ENCODE measurements around the gene COL23A1. TPM values are rescaled to one million over a fixed set of nuclear protein-coding genes. Genes with fewer than 3 reads are reported as not detected.

Gene COL23A1
- total and polyA plus RNA-seq, 2 experiments from 2014 or later: 4.8 to 8.2 TPM

DNA sequence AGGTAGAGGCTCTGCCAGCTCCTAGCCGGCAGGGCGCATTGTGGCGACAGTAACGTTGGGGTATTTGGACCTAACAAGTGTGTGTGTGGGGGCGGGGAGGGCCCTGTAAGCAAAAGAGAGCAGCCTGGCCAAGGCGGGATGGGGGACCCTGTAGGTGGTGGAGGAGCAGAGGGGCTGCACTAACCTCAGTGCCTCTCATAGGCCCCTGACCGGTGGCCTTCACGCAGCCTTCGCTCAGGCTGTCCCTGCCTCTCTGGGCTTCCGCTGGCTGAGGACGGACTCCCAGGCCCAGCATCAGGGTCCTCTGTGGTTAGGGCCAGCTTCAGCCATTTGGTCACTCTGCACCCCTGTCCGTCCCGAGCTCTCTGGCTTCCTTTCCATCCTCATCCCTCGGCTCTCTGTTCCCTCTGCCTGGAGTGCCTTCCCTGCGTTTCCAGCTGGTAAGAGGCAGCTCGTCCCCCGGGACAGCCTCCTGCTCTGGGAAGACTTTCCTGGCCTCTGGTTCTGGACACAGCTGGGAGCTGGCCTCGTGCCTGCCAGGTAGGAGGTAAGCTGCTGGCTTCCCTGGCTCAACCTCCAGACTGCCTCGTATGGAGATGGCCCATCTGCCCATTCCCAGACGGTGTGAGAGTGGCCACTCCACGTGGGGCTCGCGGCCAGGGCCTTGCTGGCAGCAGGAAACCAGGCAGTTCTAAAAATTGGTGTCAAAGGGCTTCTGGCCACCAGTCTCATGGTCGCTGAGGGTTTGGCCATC lies 318.3 kb downstream of the COL23A1 start:
- TF ChIP-seq, protein P1, sequence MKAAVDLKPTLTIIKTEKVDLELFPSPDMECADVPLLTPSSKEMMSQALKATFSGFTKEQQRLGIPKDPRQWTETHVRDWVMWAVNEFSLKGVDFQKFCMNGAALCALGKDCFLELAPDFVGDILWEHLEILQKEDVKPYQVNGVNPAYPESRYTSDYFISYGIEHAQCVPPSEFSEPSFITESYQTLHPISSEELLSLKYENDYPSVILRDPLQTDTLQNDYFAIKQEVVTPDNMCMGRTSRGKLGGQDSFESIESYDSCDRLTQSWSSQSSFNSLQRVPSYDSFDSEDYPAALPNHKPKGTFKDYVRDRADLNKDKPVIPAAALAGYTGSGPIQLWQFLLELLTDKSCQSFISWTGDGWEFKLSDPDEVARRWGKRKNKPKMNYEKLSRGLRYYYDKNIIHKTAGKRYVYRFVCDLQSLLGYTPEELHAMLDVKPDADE (IDR thresholded peaks at IDR 0.05): no peak
- no peak for TF ChIP-seq ZNF114 (CRISPR knock-in tag; IDR thresholded peaks at IDR 0.05)
- TF ChIP-seq, protein P2, sequence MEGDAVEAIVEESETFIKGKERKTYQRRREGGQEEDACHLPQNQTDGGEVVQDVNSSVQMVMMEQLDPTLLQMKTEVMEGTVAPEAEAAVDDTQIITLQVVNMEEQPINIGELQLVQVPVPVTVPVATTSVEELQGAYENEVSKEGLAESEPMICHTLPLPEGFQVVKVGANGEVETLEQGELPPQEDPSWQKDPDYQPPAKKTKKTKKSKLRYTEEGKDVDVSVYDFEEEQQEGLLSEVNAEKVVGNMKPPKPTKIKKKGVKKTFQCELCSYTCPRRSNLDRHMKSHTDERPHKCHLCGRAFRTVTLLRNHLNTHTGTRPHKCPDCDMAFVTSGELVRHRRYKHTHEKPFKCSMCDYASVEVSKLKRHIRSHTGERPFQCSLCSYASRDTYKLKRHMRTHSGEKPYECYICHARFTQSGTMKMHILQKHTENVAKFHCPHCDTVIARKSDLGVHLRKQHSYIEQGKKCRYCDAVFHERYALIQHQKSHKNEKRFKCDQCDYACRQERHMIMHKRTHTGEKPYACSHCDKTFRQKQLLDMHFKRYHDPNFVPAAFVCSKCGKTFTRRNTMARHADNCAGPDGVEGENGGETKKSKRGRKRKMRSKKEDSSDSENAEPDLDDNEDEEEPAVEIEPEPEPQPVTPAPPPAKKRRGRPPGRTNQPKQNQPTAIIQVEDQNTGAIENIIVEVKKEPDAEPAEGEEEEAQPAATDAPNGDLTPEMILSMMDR (conservative IDR thresholded peaks at IDR 0.05; ENCODE audit: low read depth in 2 of 2): no peak
- no peak for TF ChIP-seq NANOG (IDR thresholded peaks at IDR 0.05; ENCODE audit: borderline replicate concordance)
- no peak for TF ChIP-seq POLR2AphosphoS5 (IDR thresholded peaks at IDR 0.05; ENCODE audit: low read depth)
- no peak for TF ChIP-seq JUNB (IDR thresholded peaks at IDR 0.05; ENCODE audit: unreplicated experiment)
- TF ChIP-seq ZNF331 (CRISPR knock-in tag; IDR thresholded peaks at IDR 0.05; ENCODE audit: low read depth): no peak
- TF ChIP-seq, protein P3, sequence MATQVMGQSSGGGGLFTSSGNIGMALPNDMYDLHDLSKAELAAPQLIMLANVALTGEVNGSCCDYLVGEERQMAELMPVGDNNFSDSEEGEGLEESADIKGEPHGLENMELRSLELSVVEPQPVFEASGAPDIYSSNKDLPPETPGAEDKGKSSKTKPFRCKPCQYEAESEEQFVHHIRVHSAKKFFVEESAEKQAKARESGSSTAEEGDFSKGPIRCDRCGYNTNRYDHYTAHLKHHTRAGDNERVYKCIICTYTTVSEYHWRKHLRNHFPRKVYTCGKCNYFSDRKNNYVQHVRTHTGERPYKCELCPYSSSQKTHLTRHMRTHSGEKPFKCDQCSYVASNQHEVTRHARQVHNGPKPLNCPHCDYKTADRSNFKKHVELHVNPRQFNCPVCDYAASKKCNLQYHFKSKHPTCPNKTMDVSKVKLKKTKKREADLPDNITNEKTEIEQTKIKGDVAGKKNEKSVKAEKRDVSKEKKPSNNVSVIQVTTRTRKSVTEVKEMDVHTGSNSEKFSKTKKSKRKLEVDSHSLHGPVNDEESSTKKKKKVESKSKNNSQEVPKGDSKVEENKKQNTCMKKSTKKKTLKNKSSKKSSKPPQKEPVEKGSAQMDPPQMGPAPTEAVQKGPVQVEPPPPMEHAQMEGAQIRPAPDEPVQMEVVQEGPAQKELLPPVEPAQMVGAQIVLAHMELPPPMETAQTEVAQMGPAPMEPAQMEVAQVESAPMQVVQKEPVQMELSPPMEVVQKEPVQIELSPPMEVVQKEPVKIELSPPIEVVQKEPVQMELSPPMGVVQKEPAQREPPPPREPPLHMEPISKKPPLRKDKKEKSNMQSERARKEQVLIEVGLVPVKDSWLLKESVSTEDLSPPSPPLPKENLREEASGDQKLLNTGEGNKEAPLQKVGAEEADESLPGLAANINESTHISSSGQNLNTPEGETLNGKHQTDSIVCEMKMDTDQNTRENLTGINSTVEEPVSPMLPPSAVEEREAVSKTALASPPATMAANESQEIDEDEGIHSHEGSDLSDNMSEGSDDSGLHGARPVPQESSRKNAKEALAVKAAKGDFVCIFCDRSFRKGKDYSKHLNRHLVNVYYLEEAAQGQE (IDR thresholded peaks at IDR 0.05; ENCODE audit: unreplicated experiment): no peak
- TF ChIP-seq, protein P4, sequence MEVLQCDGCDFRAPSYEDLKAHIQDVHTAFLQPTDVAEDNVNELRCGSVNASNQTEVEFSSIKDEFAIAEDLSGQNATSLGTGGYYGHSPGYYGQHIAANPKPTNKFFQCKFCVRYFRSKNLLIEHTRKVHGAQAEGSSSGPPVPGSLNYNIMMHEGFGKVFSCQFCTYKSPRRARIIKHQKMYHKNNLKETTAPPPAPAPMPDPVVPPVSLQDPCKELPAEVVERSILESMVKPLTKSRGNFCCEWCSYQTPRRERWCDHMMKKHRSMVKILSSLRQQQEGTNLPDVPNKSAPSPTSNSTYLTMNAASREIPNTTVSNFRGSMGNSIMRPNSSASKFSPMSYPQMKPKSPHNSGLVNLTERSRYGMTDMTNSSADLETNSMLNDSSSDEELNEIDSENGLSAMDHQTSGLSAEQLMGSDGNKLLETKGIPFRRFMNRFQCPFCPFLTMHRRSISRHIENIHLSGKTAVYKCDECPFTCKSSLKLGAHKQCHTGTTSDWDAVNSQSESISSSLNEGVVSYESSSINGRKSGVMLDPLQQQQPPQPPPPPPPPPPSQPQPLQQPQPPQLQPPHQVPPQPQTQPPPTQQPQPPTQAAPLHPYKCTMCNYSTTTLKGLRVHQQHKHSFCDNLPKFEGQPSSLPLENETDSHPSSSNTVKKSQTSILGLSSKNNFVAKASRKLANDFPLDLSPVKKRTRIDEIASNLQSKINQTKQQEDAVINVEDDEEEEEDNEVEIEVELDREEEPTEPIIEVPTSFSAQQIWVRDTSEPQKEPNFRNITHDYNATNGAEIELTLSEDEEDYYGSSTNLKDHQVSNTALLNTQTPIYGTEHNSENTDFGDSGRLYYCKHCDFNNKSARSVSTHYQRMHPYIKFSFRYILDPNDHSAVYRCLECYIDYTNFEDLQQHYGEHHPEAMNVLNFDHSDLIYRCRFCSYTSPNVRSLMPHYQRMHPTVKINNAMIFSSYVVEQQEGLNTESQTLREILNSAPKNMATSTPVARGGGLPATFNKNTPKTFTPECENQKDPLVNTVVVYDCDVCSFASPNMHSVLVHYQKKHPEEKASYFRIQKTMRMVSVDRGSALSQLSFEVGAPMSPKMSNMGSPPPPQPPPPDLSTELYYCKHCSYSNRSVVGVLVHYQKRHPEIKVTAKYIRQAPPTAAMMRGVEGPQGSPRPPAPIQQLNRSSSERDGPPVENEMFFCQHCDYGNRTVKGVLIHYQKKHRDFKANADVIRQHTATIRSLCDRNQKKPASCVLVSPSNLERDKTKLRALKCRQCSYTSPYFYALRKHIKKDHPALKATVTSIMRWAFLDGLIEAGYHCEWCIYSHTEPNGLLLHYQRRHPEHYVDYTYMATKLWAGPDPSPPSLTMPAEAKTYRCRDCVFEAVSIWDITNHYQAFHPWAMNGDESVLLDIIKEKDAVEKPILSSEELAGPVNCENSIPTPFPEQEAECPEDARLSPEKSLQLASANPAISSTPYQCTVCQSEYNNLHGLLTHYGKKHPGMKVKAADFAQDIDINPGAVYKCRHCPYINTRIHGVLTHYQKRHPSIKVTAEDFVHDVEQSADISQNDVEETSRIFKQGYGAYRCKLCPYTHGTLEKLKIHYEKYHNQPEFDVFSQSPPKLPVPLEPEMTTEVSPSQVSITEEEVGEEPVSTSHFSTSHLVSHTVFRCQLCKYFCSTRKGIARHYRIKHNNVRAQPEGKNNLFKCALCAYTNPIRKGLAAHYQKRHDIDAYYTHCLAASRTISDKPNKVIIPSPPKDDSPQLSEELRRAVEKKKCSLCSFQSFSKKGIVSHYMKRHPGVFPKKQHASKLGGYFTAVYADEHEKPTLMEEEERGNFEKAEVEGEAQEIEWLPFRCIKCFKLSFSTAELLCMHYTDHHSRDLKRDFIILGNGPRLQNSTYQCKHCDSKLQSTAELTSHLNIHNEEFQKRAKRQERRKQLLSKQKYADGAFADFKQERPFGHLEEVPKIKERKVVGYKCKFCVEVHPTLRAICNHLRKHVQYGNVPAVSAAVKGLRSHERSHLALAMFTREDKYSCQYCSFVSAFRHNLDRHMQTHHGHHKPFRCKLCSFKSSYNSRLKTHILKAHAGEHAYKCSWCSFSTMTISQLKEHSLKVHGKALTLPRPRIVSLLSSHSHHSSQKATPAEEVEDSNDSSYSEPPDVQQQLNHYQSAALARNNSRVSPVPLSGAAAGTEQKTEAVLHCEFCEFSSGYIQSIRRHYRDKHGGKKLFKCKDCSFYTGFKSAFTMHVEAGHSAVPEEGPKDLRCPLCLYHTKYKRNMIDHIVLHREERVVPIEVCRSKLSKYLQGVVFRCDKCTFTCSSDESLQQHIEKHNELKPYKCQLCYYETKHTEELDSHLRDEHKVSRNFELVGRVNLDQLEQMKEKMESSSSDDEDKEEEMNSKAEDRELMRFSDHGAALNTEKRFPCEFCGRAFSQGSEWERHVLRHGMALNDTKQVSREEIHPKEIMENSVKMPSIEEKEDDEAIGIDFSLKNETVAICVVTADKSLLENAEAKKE (CRISPR knock-in tag; IDR thresholded peaks at IDR 0.05): no peak
- TF ChIP-seq EZH2phosphoT487 (IDR thresholded peaks at IDR 0.05; ENCODE audit: unreplicated experiment): no peak
- TF ChIP-seq EZH2 (IDR thresholded peaks at IDR 0.05; ENCODE audit: low read depth, unreplicated experiment): no peak
- TF ChIP-seq STAT1 (IDR thresholded peaks at IDR 0.05; ENCODE audit: unreplicated experiment): no peak
- no peak for TF ChIP-seq CREB1 (CRISPR knock-in tag; IDR thresholded peaks at IDR 0.05; ENCODE audit: low read depth)

More for the DNA sequence above, 318.3 kb downstream of the COL23A1 start:
- no peak overlapping the region for H3K4me3 ChIP-seq
- Mint-ChIP-seq H3K27ac (no peak overlapping the region), H3K4me3 (no peak overlapping the region), H3K4me1 (no peaks in the 10 kb centered on the region; the same call in 2 of the 3 replicates), H3K9me3 (no peaks in the 10 kb centered on the region; the same call in 2 of the 3 replicates), H3K36me3 (ENCODE audit: low read depth) (no peaks in the 10 kb centered on the region; the same call in 2 of the 3 replicates), H3K27me3 (ENCODE audit: insufficient read depth, low read depth, poor library complexity) (peaks cover 14% of the 10 kb centered on the region)
- no peak overlapping the region for H3K27ac ChIP-seq (ENCODE audit: low read depth)
- no peak overlapping the region for H2AFZ ChIP-seq
- H3F3A ChIP-seq (replicated peaks; ENCODE audit: low read depth): no peaks in the 10 kb centered on the region
- H4K20me1 ChIP-seq (replicated peaks; ENCODE audit: insufficient read depth): no peaks in the 10 kb centered on the region
- H3K36me3 ChIP-seq (ENCODE audit: insufficient read depth): no peaks in the 10 kb centered on the region
- ATAC-seq: no peak
- no peak for DNase-seq (ENCODE audit: low spot score)
- H3K79me2 ChIP-seq (replicated peaks; ENCODE audit: insufficient read depth): no peaks in the 10 kb centered on the region
- H3K9me2 ChIP-seq (ENCODE audit: insufficient read depth): no peaks in the 10 kb centered on the region
- H3K4me2 ChIP-seq: no peak overlapping the region
- no peaks in the 10 kb centered on the region for H3K4me1 ChIP-seq (ENCODE audit: insufficient read depth)
- no peaks in the 10 kb centered on the region for H3K27me3 ChIP-seq (ENCODE audit: insufficient read depth)

Measured in GM23338 (cell line).